ENCODE results near the gene DCTN4.

DCTN4 gene

DNA sequence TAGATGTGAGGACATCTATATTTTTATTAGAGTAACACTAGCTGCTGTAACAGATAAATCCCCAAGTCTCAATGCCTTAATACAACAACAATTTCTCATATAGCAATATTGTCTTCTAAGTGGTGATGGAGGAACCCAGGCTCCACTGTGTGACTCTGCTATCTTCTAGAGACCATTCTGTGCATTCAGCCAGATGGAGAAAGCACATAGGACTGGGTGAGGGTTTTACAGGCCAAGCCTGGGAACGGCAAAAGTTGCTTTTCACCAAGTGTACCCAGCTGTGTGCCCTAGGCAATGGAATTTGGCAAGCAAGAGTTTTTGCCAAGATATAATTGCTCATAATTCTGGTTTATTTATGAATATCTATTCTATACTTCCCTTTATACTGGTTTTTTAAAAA lies 69.7 kb downstream of the DCTN4 start:
- Mint-ChIP-seq H3K9me3 (no peaks in the 10 kb centered on the region), H3K36me3 (peaks cover 36 to 41% of the 10 kb centered on the region in 2 donors), H3K4me3 (no peak overlapping the region), H3K4me1 (peaks cover 0 to 7% of the 10 kb centered on the region in 2 donors), H3K27ac (no peak overlapping the region), H3K27me3 (no peaks in the 10 kb centered on the region)
- no peak for ATAC-seq (replicated peaks)
- no peak for DNase-seq

DNA sequence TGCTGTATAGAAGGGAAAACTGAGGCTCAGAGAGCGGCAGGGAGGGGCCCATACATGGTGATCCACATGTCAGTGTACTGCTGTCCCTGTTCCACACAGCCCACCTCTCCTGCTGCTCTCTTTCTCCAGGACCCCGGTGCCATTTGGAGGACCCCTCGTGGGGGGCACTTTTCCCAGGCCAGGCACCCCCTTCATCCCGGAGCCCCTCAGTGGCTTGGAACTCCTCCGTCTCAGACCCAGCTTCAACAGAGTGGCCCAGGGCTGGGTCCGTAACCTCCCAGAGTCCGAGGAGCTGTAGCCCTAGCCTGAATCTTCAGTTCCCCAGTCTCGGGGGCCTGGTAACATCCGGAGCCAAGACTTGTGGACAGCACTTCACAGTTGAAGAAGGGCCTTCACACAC lies 82.2 kb downstream of the DCTN4 start:
- DNase-seq (no peak), ATAC-seq (replicated peaks) (no peak)
- Mint-ChIP-seq H3K4me1 (peaks cover 4 to 9% of the 10 kb centered on the region in 2 donors), H3K27ac (no peak overlapping the region), H3K4me3 (no peak overlapping the region), H3K36me3 (peaks cover 12 to 13% of the 10 kb centered on the region in 2 donors), H3K27me3 (peaks cover 9 to 13% of the 10 kb centered on the region in 2 donors), H3K9me3 (no peaks in the 10 kb centered on the region)

DNA sequence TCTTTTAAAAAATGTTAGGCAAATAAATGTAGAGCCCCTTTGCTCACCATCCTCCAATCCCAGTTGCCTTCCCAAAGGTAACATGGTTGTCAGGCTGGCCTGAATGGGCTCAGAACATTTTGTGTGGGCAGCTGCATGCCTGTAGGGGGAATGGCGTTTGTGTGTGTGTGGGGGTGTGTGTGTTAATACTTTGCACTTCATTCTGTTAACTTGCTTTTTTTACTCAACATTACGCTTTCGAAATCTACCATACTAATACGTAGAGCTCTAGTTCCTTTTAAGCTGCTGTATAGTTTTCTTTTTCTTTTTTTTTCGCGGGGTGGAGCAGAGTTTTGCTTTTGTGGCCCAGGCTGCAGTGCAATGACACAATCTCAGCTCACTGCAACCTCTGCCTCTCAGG lies 83.7 kb downstream of the DCTN4 start:
- DNase-seq = no peak
- Mint-ChIP-seq H3K9me3 (no peaks in the 10 kb centered on the region), H3K27me3 (peaks cover 20 to 27% of the 10 kb centered on the region in 2 donors), H3K27ac (no peak overlapping the region), H3K4me1 (peaks cover 4 to 9% of the 10 kb centered on the region in 2 donors), H3K4me3 (no peak overlapping the region), H3K36me3 (peaks cover 5 to 7% of the 10 kb centered on the region in 2 donors)
- ATAC-seq (replicated peaks) = no peak

DNA sequence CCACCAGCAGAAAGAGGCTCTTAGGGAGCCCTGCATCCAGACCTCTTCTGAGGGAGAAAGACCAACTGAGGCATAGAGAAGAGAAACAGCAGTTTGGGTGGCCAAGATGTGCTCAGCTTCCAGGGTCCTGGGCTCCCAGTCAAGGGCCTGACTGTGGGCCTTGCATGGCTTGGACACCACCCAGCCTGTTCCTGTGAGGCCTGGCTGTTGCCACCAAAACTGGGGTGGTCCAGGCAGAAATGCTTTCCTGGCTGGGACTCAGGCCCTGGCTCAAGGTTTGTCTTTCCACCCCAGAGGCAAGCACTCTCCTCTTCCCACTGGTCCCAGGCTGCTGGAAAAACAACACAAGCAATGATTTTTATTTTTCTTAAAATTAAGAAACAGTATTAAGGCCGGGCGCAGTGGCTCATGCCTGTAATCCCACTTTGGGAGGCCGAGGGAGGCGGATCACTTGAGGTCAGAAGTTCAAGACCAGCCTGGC lies 84.4 kb downstream of the DCTN4 start:
- no peak overlapping the region for H3K27ac Mint-ChIP-seq
- H3K27me3 Mint-ChIP-seq = peaks cover 24 to 32% of the 10 kb centered on the region in 2 donors
- DNase-seq (no peak), ATAC-seq (replicated peaks) (no peak)
- peaks cover 4 to 9% of the 10 kb centered on the region in 2 donors for H3K4me1 Mint-ChIP-seq
- peaks cover 4 to 7% of the 10 kb centered on the region in 2 donors for H3K36me3 Mint-ChIP-seq
- no peak overlapping the region for H3K4me3 Mint-ChIP-seq
- no peaks in the 10 kb centered on the region for H3K9me3 Mint-ChIP-seq

DNA sequence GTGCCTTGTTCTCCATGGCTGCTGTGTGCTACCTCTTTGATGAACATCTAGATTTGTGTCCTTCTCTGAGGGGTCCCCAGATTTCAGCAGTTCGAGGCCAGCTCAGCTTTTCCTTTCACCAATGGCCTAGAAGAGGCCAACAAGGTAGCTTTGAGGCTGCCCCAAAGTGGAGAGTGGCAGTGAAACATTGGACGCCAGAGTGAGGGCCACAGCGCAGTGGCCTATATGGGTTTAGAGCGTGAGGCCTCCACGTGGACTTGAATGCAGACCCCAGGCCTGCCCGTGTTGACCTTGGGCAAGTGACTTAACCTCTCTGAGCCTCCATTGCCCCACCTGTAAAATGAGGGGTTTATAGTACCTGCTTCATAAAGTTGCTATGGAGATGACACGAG lies 85.9 kb downstream of the DCTN4 start:
- Mint-ChIP-seq H3K9me3 (no peaks in the 10 kb centered on the region), H3K27ac (no peak overlapping the region), H3K36me3 (peaks cover 4 to 6% of the 10 kb centered on the region in 2 donors), H3K4me1 (peaks cover 4 to 9% of the 10 kb centered on the region in 2 donors), H3K27me3 (peaks cover 24 to 32% of the 10 kb centered on the region in 2 donors), H3K4me3 (peak overlapping the region in 1 of 2 donors; percentile 79)
- ATAC-seq (replicated peaks) (no peak), DNase-seq (no peak)

DNA sequence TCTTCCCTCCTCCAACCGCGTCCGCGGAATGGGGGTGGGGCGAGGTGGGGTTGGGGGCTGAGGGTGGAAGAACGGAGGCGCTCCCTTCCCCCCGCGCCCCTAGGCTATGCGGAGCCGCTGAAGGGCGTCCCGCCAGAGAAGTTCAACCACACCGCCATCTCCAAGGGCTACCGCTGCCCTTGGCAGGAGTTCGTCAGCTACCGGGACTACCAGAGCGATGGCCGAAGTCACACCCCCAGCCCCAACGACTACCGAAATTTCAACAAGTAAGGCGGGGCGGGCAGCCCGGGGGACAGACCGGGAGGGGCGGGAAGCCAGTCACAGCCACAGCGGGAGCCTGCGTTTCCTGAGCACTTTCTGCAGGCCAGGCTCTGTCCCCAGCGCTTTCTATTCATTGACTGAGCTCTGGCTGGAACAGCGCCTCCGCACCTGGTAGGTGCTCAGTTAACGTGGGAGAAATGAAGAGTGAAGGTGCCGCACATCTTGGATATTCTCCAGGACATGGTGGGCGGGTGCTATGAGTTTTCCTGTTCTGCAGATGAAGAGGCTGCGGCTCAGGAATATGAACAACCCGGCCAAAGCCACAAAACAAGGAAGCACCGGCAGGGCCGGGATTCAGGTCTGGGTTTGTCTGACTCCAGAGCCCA lies 86.5 kb downstream of the DCTN4 start:
- ATAC-seq (replicated peaks) = peak; percentile 63 to 65

DNA sequence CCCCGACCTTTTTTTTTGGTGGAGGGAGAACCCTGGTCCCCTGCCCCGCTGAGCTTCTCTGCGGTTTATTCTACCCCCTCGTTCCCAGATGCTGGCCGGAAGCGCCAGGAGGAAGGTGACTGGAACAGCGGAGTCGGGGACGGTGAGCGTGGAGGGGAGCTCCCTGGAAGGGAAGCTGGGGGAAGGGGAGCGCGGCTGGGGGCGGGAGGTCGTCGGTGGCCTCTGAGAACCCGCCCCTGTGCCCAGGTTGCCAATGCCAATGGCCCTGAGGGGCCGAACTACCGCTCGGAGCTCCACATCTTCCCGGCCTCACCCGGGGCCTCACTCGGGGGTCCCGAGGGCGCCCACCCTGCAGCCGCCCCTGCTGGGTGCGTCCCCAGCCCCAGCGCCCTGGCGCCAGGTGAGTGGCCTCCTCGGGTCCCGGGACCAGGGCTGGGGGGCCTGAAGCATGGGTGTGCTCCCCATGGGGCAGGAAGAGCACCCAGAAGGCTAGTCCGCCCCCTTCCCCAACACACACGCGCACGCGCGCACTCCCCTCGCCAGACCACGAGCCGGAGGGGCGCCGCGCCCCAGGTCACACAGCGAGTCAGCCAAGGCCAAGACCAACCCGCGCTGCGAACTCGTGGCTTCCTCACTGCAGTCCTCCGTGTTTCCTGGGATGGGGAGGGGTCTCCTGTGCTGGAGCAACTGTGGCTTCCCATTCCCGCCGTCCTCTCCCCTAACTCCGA lies 87.1 kb downstream of the DCTN4 start:
- Mint-ChIP-seq H3K4me1 (peaks cover 4 to 9% of the 10 kb centered on the region in 2 donors), H3K27ac (no peak overlapping the region), H3K27me3 (peaks cover 24 to 32% of the 10 kb centered on the region in 2 donors), H3K9me3 (no peaks in the 10 kb centered on the region), H3K36me3 (no peaks in the 10 kb centered on the region), H3K4me3 (peak overlapping the region; percentile 79 to 83)
- DNase-seq = no peak
- ATAC-seq (replicated peaks) = peak; percentile 65 to 70

More for the DNA sequence above, 86.5 kb downstream of the DCTN4 start:
- H3K27ac Mint-ChIP-seq = no peak overlapping the region
- H3K27me3 Mint-ChIP-seq = peaks cover 24 to 32% of the 10 kb centered on the region in 2 donors
- no peaks in the 10 kb centered on the region for H3K9me3 Mint-ChIP-seq
- H3K4me1 Mint-ChIP-seq = peaks cover 4 to 9% of the 10 kb centered on the region in 2 donors
- H3K4me3 Mint-ChIP-seq = peak overlapping the region; percentile 79 to 83
- H3K36me3 Mint-ChIP-seq = peaks cover 0 to under 1% of the 10 kb centered on the region in 2 donors
- DNase-seq = no peak

DNA sequence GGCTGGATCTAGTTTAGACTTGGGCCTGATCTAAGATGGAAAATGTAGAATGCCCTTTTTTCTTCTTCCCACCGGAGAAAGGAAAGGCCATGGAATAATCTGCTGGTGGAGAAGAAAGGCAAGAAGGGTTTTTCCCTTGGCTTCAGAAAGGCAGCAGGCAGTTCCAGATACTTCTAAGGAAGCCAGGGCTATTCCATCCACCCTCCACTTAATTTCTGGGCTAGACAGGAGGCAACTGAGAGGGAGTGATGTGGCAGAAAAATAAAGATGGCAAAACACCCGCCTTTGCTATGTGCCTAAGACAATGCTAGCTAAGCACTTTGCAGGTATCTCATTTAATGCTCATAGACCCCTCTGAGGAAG lies 87.9 kb downstream of the DCTN4 start:
- peak overlapping the region in 1 of 2 donors; percentile 39 for H3K4me3 Mint-ChIP-seq
- H3K9me3 Mint-ChIP-seq = no peaks in the 10 kb centered on the region
- peaks cover 24 to 32% of the 10 kb centered on the region in 2 donors for H3K27me3 Mint-ChIP-seq
- no peak overlapping the region for H3K27ac Mint-ChIP-seq
- H3K4me1 Mint-ChIP-seq = peaks cover 4 to 9% of the 10 kb centered on the region in 2 donors
- no peaks in the 10 kb centered on the region for H3K36me3 Mint-ChIP-seq
- ATAC-seq (replicated peaks) (no peak), DNase-seq (no peak)

DNA sequence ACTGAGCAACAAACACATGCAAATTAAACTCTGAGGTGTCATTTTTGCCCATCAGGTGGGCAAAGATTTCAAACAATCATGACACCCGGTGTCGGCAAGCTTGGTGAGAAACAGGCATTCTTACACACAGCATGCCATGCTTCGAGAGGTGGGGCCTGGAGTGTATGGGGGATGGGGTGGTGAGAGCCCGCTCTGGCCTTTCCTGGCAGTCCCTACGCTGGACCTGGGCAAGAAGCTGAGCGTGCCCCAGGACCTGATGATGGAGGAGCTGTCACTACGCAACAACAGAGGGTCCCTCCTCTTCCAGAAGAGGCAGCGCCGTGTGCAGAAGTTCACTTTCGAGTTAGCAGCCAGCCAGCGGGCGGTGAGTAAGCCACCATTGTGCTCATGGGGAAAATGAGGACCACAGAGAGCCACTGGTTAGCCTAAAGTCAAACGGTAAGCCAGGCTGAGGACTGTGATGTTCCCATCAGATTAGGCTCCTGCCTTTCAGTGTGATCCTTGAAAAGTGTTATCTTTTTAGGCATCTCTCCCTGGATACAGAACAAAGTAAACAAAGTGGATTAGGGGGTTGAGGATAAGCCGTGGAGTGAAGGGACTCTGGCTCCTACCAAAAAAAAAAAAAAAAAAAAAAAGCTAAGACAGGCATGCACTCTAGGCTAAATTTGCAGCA lies 88.4 kb downstream of the DCTN4 start:
- ATAC-seq (replicated peaks) (no peak), DNase-seq (no peak)
- H3K36me3 Mint-ChIP-seq = no peaks in the 10 kb centered on the region
- H3K4me3 Mint-ChIP-seq = peak overlapping the region in 1 of 2 donors; percentile 39
- no peaks in the 10 kb centered on the region for H3K9me3 Mint-ChIP-seq
- H3K27me3 Mint-ChIP-seq = peaks cover 24 to 32% of the 10 kb centered on the region in 2 donors
- peak overlapping the region; percentile 51 for H3K27ac Mint-ChIP-seq
- peaks cover 4 to 9% of the 10 kb centered on the region in 2 donors for H3K4me1 Mint-ChIP-seq

DNA sequence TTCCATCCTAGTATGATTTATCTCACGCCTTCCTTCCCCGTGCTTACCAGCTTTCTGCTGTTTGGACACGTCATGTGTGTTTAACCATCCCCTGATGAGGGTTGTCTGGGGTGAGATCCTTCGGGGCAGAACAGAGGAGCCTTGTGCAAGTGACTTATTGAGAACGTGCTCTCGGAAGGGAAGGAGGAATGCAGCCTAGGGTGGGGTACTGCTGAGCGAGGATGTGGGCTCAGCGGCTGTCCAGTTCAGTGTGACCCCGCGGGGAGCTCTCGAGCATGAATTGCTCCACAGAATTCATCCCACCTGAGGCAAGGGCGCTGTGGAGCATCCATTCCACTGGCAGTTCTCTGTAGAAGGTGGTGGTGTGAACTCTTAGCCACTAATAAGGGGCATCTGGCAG lies 93.8 kb downstream of the DCTN4 start:
- H3K4me3 Mint-ChIP-seq = no peak overlapping the region
- H3K27ac Mint-ChIP-seq = no peak overlapping the region
- H3K36me3 Mint-ChIP-seq = no peaks in the 10 kb centered on the region
- H3K9me3 Mint-ChIP-seq = no peaks in the 10 kb centered on the region
- no peaks in the 10 kb centered on the region for H3K4me1 Mint-ChIP-seq
- DNase-seq (no peak), ATAC-seq (replicated peaks) (no peak)
- H3K27me3 Mint-ChIP-seq = peaks cover 16 to 17% of the 10 kb centered on the region in 2 donors

DNA sequence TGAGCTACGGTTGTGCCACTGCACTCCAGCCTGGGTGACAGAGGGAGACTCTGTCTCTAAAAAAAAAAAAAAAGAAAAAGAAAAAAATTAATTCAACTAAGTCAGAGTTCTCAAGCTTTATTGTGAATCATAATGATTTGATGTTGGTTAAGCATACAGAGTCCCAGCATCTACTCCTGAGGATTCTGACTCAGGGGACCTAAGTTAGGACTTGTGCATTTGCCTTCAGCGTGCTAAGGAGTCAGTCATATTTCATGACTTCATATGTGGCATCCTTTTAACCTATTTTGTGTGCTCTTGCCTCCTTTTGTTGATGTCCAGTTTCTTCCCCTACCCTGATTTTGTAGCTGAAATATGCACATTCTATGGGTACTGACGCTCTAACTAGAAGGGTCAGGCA lies 94.9 kb downstream of the DCTN4 start:
- H3K27me3 Mint-ChIP-seq = peaks cover 12 to 15% of the 10 kb centered on the region in 2 donors
- H3K4me3 Mint-ChIP-seq = no peak overlapping the region
- no peak for ATAC-seq (replicated peaks)
- no peaks in the 10 kb centered on the region for H3K36me3 Mint-ChIP-seq
- H3K27ac Mint-ChIP-seq = no peak overlapping the region
- H3K4me1 Mint-ChIP-seq = no peaks in the 10 kb centered on the region
- no peak for DNase-seq
- no peaks in the 10 kb centered on the region for H3K9me3 Mint-ChIP-seq

DNA sequence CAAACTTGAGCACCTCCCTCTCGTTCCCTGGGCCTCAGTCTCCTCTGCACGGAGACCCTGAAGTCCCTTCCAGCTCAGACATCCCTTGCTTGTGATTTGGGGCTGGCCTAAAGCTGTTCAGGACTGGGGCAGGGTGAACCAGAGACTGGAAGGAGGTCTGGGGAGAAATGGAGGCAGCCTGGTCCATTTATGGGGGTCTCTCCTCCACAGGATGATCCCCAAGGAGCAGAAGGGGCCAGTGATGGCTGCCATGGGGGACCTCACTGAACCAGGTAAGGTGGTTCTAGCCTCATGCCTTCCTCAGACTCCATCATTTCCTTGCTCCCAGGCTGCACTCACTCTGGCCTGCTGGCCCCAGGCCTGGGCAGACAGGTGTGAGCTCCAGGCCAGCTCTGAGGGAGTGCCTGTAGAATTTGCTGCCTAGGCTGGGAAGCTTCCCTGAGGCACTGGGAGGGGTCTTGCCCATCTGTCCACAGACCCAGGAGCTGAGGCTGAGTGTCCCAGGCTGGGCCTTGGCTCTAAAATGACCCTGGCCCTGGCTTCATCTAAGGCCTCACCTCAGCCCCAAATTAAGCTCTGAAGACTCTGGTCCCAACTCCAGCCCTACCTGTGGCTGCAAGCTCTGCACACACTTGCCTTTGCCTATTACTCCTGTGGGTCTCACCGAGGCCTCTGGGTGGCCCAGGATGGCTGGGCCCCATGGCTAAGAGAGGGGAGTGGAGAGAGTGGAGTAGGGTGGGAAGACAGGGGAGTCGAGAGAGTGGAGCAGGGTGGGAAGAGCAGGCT lies 95.9 kb downstream of the DCTN4 start:
- Mint-ChIP-seq H3K27me3 (peaks cover 15 to 16% of the 10 kb centered on the region in 2 donors), H3K4me1 (peaks cover 0 to 5% of the 10 kb centered on the region in 2 donors)
- no peak for DNase-seq

DNA sequence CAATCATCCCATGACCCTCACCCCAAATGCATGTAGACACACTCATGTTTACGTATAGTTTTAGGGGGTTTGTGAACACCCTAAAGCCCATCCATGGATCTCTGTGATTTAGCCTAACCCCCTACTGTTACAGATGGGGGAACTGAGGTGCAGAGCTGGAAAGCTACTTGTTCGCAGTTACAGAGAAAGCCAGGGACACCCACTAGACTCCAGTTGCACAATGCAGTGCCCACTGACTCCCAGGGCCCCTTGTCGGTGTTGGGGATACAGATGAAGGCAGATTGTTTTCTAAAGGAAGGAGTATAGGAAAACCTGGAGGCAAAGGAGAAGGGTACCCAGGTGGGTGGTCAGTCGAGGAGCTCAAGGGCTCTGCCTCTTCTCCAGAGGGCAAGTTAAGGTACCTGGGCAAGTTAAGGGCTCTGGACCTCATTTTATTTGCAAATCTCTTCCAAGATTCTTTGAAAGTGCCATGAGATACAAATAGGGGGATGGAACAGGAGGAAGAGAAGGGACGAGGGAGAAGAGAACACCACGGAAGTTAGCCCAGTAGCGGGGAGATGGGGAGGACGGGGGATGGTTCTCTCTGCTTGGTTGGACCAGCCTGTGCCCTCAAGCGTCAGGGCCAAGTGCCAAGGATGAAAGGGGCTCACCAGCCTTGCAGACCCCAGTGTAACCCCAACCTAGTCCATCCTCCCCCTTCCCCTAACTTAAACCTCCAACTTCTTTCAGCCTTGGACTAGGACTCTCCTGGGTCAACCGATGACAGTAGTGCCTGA lies 96.8 kb downstream of the DCTN4 start:
- Mint-ChIP-seq H3K4me3 (no peak overlapping the region), H3K27me3 (peaks cover 15 to 16% of the 10 kb centered on the region in 2 donors), H3K9me3 (no peaks in the 10 kb centered on the region), H3K27ac (no peak overlapping the region), H3K36me3 (no peaks in the 10 kb centered on the region), H3K4me1 (peaks cover 2 to 6% of the 10 kb centered on the region in 2 donors)
- DNase-seq (no peak), ATAC-seq (replicated peaks) (no peak)

More for the DNA sequence above, 95.9 kb downstream of the DCTN4 start:
- H3K9me3 Mint-ChIP-seq = no peaks in the 10 kb centered on the region
- H3K27ac Mint-ChIP-seq = no peak overlapping the region
- H3K36me3 Mint-ChIP-seq = no peaks in the 10 kb centered on the region
- ATAC-seq (replicated peaks) = no peak
- no peak overlapping the region for H3K4me3 Mint-ChIP-seq

Data from stimulated activated naive B cell treated with anti-CD40 and anti-IgM and Interleukin-4, amounts not matched to agents 10 μg/mL and 1 μg/mL and 100 μg/mL, for 72 hours (primary cell).